Dermis microvascular lymphatic vessel endothelial cell (primary cell): ENCODE data around the gene SPINK14. TPM values are rescaled to one million over a fixed set of nuclear protein-coding genes. Genes with fewer than 3 reads are reported as not detected.

Experiments
- DNase-seq, 2 donors: peaks; one replicate each; pipeline versions ENCODE4 v3.0.0 to v3.0.0-alpha.2; 2010; ENCODE audit warnings: low read depth in 2 of 2
- total RNA-seq: library from RNA; depleted of rRNA; stranded (reverse); fragments of >200 nt; gene quantifications from 2 replicates; pipeline ENCODE4 v1.2.1, GENCODE V29; 2014

Gene SPINK14
- total RNA-seq, 1 donor from 2014 or later, result not detected

GRCh38 chr5:148193202-148193601 is 24.9 kb downstream of the SPINK14 start:
- no peak for DNase-seq

- DNase-seq, result no peak
Observed at GRCh38 chr5:148201151-148201550, 32.8 kb downstream of the SPINK14 start.

- no peak for DNase-seq
Observed at GRCh38 chr5:148202531-148203203, 34.3 kb downstream of the SPINK14 start, which contains the start of gene SPINK6. Gene SPINK6 (plus strand): TSS chr5:148203042. CDS start chr5:148203097, 55 bp downstream.

GRCh38 chr5:148205044-148205806 is 36.9 kb downstream of the SPINK14 start:
- DNase-seq, result no peak

- no peak for DNase-seq
Observed at GRCh38 chr5:148205865-148206264, 37.5 kb downstream of the SPINK14 start.

- no peak for DNase-seq
Observed at GRCh38 chr5:148206620-148207019, 38.3 kb downstream of the SPINK14 start.

- no peak for DNase-seq
Observed at GRCh38 chr5:148208226-148208625, 39.9 kb downstream of the SPINK14 start.

GRCh38 chr5:148209151-148209770 is 40.9 kb downstream of the SPINK14 start:
- no peak for DNase-seq

- DNase-seq, result no peak
Observed at GRCh38 chr5:148214665-148215185, 46.4 kb downstream of the SPINK14 start.

- DNase-seq, result no peak
Observed at GRCh38 chr5:148221508-148221907, 53.2 kb downstream of the SPINK14 start.

- no peak for DNase-seq
Observed at GRCh38 chr5:148224117-148224742, 55.9 kb downstream of the SPINK14 start.

Other genes with a start within 250 kb of the SPINK14 start
- 0.13 TPM in 1 of 2 replicates, not detected in the other for gene SPINK5, start 104.6 kb upstream of the SPINK14 start, total RNA-seq
- not detected in 2 replicates for gene SPINK6, start 34.5 kb downstream of the SPINK14 start, total RNA-seq
- gene MARCOL, start 70.0 kb downstream of the SPINK14 start, total RNA-seq, result not detected in 2 replicates
- gene SPINK13, start 100.2 kb downstream of the SPINK14 start, total RNA-seq, result not detected in 2 replicates
- gene SPINK7, start 143.9 kb downstream of the SPINK14 start, total RNA-seq, result not detected in 2 replicates
- not detected in 2 replicates for gene SPINK9, start 167.0 kb downstream of the SPINK14 start, total RNA-seq
- 37.7 and 40.8 TPM in 2 replicates for gene FBXO38, start 215.4 kb downstream of the SPINK14 start, total RNA-seq